NCI-H1048 (cell line): ENCODE data around the gene M1AP.

Source experiments
- DNase-seq: peaks from one replicate; lab custom pipeline; 2025; lab: John Stamatoyannopoulos, UW

The M1AP gene, protein sequence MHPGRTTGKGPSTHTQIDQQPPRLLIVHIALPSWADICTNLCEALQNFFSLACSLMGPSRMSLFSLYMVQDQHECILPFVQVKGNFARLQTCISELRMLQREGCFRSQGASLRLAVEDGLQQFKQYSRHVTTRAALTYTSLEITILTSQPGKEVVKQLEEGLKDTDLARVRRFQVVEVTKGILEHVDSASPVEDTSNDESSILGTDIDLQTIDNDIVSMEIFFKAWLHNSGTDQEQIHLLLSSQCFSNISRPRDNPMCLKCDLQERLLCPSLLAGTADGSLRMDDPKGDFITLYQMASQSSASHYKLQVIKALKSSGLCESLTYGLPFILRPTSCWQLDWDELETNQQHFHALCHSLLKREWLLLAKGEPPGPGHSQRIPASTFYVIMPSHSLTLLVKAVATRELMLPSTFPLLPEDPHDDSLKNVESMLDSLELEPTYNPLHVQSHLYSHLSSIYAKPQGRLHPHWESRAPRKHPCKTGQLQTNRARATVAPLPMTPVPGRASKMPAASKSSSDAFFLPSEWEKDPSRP

DNA sequence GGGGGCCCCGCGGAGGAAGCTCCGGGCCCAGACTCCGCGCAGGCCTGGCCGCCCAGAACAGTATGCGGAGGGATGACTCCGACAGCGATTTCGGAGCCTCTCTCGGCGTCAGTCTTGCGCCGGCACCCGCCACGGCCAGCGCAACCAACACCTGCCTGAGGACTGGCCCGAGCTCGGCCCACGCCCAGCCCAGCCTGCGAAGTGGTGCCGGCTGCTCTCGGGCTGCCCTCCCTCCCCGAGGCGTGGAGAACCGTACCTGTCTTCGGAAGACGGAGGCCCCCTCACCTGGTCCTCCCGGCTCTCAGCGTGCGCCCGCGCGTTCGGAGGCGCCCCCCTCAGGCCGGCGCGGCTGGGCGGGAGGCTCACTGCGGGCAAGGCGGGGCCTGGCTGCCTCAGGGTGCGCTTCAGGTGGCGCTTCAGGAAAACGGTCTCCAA lies at the start of gene M1AP:
Gene M1AP (minus strand): TSS at position 322 of the 435 bp plus-strand sequence. CDS start 8,055 bp downstream, outside the sequence.
- no peak for DNase-seq

DNA sequence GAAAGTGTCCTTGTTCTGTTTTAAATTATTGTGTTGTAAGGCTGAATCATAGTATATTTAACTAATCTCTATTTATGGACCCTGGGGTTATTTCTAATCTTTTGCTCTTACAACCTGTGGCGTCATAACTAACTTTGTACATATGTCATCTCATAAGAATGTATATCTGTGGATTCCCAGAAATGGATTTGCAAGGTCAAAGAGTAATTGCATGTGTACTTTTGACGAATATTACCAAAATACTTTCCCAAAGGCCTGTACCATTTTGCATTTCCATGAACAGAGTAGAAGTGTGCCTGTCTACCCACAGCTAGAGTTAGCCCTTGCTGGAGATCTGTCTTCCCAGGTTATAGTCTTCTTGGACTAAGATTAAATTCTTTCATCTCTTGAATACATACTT lies 48.7 kb upstream of the M1AP start:
- DNase-seq = no peak

DNA sequence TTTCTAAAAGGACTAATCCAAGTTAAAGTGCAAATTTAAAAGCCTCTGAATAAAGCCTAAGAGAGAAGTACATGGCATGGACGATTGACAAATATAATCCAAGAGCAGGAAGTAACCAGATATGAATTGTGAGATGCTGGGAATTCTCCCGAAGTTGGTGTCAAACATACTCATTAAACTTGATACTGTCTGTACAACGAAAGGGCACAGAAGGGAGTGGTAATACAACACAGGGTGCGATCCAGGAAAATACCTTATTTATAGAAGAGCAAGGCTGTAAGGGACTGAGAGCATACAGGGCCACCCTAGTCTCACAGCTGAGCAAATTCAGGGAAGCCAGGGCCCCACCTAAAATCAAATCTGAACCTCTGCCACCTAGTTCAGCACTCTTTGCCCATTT lies 47.5 kb upstream of the M1AP start:
- DNase-seq = no peak

DNA sequence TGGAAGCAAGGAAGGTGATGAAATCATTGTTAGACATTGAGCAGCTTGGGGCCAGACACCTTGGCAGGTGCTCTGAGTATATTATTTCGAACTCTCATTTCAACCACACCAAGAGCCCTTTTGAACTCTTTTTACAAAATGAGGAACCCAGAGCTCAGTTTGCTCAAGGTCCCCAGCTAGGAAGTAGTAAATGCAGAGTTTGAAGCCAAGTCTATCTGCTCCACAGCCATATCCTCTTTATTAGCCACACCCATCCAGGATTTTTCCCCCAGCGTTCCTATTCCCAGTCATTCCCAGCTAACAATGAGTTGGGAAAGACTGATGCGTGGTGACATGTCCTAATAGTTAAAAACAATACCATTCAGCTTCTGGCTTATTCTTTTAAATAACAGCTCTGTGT lies 46.2 kb upstream of the M1AP start:
- DNase-seq = no peak

DNA sequence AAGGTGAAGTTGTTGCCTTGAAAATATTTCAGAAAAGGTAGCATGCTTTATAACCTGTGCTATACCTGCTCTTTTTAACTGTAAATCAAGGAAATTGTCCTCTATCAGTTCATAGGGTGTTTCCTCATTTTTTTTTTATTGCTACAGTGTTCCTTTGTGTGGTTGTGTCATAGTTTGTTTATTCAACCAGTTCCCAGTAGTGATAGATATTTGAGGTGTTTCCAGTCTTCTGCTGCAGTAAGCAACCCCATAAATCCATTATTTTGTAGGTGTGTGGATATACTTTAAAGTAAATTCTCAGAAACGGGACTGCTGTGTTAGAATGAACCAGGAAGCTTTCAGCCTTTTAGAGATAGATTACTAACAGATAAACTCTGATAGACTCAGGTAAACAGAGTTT lies 45.5 kb upstream of the M1AP start:
- DNase-seq = no peak

DNA sequence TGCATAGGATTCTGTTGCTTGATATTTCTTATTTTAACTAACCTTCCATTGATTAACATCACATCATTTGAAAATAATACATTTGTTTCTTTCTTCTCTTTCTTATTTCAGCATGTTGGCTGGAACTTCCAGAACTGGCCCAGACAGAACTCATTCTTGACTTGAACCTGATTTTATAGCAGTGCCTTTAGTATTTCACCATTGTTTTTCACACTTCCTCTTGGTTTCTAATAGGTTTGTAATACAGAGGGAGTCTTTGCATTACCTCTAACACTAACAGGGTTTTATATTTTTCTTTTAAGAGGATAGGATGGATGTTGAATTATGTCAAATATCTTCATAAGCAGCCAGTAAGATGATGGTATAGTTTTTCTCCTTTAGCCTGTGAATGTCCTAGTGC lies 45.1 kb upstream of the M1AP start:
- DNase-seq = no peak

DNA sequence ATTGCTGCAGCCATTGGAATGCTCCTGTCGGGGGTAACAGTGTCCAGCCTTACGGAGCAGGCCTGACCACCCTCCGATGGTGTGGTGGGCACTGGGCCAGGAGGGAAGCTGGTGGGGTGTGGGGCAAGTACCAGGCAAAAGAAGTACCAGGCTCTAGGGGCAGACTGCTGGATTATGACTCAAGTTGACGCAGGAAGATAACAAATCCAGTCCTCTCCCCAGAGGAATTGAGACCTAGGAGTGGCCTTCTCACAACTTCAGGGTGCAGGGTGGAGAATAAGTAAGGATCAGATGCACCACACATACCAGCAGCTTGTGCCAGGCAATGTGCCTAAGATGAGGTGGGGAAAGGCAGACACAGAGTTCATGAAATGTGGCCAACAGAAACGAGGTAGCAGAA lies 43.8 kb upstream of the M1AP start:
- DNase-seq = no peak

DNA sequence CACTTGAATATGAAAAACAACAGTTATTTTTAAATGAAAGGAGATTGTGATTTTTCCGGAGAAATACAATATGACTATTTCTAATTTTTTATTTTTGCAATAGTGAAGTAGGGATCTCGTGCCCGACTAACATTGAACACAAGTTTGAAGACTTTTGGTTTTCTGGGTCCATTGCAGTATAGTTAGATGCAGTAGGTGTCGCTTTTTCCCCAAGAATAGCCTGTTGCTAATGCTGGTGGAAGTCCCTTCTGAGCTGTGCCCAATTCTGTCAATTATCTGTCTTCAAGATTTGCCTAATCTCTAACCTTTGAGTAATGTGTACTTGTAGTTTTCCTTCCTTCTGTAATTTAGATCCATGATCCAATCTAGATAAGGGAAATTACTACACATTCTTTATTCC lies 42.4 kb upstream of the M1AP start:
- peak; percentile 14 for DNase-seq

DNA sequence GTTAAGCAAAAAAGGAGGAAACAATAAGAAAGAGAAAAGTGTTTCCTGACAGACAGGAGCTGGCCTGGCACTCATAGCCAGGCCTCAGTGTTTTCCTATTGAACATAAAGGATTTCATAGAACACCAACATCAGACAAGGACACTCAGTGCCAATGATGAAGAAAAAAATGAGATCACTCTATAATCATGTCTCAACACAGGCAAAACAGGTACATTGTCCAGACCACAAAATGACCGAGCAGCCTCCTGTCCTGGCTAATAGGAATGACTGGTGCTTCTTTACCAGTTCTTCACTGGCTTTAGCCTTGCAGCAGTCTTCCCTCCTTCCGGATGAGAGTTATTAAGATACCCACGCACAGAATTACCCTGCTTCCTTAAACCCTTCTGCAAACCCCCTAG lies 41.5 kb upstream of the M1AP start:
- DNase-seq = no peak

DNA sequence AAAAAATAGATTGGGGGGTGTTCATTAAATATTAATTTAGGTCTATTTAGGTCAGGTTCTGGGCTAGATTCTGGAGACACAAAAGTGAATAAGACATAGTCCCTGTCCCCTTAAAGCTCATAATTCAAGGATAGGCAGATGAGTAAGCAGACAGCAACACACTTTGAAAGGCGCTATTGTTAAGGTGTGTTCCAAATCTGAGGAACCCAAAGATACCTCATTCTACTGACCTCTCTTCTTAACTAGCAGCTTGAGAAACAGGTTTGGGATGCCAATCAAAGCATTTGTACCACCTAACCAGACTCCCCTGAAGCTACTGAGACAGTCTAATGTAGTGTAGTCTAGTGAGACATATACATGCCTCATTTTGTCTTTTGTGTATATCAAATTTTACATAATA lies 40.8 kb upstream of the M1AP start:
- DNase-seq = no peak

DNA sequence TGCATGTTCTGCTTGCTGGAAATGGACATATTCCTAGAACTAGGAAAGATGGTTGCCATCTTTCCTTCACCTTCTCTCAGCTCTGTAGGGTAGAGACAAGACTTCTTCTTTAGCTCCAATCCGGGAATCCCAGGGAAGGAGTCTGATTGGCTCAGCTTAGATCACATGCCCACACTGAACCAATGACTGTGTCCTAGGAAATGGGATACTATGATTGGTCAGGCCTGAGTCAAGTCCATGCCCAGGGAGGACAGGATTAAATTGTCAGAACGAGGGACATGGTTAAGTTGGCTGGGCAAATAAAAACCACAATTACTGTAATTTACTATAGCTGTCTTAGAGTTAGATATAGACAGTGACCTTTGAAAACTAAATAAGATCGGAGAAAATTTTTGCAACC lies 37.3 kb upstream of the M1AP start:
- DNase-seq = no peak

DNA sequence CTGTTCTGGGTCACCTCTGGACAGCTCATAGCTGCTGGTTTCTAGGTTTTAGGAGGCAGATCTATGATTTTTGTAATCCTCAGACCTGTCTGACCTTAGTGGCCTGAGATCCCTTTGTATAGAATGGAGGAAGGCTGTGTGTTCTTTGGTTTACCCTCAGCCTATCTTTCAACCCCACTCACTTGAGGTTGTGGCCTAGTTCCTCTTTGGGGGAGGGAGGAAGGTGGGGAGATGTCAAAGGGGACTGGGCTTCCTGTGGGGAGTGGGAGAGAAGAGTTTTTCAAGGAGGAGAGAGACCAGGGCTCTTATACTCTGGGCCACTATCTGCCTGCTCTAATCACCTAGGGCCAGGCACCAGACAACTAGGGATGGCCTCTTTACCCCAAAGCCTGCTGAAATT lies 34.4 kb upstream of the M1AP start:
- DNase-seq = no peak

DNA sequence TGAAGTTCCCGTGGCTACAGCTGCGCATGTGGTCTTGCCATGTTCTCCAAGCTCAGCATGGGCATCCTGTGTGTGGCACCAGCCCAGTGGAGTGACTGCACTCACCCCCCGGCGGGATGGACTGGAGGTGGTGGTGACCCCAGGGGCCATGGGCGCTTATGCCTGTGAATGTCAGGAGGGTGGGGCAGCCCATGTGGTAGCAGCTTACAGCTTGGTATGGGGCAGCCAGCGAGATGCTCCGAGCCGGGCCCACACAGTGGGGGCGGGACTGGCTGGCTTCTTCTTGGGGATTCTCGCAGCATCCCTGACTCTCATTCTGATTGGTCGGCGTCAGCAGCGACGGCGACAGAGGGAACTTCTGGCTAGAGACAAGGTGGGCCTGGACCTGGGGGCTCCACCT lies 31.5 kb upstream of the M1AP start:
- DNase-seq = no peak

DNA sequence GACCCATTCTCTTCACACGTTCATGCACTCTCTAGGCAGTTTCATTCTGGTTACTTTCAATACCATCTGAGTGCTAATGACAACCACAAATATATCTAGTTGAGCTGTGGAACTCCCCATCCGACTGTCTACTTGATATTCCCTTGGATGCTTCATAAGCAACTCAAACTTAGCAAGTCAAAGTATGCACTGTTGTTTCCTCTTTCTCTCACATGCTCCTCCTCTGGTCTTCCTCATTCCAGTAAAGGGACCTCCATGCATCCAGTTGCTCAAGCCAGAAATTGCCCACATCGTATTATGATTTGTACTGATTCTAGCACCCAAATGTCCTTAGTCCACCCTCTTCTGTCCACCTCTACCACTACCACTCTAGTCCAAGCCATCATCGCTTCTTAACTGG lies 28.2 kb upstream of the M1AP start:
- no peak for DNase-seq

DNA sequence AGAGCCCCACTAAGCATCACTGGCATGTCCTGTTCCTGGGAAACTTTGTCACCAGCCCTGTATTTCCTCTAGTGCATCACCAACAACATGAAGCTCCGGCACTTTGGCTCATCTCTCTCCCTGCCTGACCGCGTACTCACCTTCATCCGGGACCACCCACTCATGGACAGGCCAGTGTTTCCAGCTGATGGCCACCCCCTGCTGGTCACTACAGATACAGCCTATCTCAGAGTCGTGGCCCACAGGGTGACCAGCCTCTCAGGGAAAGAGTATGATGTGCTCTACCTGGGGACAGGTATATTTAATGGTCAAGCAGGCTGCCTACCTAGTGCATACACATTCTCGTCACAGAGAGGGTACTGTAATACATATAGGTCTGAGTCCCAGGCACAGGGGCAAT lies 27.0 kb upstream of the M1AP start:
- DNase-seq = no peak

DNA sequence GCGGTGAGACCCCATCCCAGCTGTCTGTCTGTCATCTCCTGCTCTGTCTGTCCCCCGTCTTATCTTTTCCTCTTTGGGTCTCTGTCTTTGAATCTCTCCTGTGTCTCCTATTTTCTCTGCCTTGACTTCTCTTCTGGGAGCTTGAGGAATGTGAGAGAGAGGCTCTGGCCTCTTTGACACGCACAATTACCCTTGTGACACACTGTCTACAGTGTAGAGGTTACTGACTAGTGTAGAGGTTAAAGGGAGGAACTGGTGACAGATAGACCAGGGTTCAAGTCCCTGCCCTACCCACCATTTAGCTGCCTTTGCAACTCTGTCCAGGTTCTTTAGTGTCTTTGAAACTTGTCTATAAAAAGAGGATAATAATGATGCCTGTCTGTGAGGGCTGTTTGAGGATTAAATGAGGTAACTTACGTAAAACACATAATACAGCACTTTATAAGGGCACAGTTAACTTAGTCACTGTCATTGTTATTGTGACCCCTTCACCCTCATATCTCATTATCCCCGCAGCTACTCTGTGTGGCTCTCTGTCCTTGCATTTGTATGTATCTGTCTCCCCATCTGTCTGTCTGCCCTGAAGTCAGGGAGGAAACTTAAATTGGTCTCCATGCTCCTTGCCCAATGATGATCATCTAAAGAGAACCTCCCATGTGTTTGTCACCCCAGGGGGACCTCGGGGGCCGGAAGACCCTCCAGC lies 25.8 kb upstream of the M1AP start:
- no peak for DNase-seq

DNA sequence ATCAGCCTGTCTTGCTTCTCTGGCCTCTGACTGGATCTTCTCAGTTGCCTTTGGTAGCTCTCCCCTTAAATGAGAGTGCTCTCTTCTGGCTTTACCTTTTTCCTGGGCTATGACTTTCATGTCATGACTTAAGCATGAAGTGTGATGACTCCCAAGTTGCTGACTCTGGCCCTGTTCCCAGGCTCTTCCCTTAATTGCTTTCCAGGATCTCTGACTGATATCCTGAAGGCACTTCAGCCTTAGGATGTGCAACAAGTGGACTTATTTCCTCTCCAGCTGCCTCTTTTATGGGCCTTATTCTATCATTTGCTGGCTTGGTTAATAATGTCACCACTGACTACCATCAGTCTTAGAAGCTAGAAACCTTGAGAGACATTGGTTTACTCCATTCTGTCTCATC lies 23.3 kb upstream of the M1AP start:
- DNase-seq = no peak

DNA sequence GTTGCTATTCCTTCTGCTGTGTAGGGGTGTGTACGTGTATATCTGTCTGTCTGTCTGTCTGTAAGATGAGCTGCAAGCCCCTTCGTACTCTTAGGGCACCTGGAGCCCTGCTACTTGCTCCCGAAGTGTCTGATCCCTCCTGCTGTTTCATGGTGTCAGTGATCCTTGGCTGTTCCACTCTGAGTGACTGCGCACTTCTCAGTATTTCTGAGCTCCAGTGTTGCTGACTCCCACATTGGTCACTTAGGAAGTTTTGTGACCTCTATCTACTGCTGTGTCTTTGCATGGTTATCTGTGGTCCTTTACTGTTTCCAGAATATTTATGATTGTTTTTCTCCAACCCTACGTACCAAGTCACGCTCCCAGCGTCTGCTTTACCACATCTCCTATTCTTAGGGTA lies 22.1 kb upstream of the M1AP start:
- no peak for DNase-seq

DNA sequence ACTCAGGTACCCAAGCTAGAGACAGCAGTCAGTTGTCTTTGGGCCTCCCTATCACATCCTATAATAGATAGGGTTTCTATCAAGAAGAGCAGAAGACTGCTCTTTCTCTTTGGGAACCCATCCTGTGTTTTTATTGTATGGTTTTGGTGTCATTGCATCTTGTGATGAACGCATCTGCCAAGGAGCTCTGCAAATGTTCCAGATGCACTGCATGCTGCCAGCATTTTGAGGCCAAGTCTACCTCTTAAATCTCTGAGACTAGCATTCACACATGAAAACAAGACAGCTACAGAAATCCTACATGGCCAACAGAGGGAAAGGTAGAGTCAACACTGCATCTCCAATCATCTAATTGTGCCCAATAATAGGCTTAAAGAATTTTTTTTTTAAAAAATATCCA lies 20.0 kb upstream of the M1AP start:
- DNase-seq = no peak

DNA sequence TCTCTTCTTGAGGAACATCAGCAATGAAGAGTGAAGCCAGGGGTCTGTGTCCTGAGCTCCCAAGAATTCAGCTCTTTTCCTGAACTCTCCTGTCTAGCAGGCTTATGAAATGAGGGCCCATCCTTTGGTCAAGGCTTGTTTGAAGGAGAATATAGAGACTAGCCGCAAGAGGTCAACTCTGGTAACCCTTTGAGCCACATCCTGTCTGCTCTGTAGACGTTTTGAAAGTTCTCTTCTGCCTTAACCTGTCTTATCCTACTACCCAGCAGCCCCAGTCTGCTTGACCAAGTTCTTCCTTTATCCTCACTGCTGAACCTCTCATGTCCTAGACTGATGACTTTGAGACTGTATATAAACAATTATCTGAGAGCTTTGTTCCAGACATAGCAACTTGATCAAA lies 11.3 kb upstream of the M1AP start:
- DNase-seq = no peak

DNA sequence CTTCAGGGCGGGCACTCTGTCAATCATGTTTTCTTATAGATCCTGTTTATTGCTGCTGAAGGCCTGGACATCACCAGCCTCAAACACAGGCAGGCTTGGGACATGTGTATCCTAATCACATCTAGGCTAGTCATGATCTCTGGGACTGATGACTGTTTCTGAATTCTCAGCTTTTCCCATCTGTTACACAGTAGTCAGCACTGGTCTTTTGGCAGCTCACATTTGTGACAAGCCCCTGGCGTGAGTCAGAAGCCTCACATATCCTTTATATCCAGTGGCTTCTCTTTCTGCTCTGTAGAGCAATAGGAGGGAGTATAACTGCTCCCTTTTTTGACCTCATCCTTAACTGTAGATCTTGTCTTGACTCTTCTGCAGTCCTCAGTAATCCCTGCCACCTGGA lies 10.4 kb upstream of the M1AP start:
- no peak for DNase-seq

DNA sequence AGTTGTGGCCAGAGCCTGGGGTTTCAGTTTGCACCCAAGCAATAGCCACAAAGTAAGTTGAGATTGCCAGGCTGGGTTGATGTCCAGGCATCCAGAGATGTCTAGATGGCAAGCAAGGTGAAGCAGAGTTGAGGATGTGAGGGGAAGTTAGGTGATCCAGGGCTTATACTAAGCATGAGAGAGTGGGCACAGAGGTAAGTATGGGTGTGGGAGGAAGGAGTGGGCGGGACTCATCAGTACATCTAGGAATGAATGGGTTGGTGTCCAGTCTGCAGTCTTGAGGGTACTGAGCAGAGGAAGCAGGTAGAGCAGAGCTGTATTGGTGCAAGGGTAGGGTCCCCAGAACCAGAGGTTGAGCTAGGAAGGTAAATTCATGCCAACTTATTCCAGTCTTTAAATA lies 7.4 kb upstream of the M1AP start:
- no peak for DNase-seq
